Measurements from ENCODE around the gene ARHGAP45.

ARHGAP45 gene

GRCh38 chr19:1070931-1071791, 4.2 kb downstream of the ARHGAP45 start:
- no peak for DNase-seq

- no peak for DNase-seq
Observed at GRCh38 chr19:1072371-1073015, 5.5 kb downstream of the ARHGAP45 start.

GRCh38 chr19:1073063-1073955, 6.3 kb downstream of the ARHGAP45 start:
- DNase-seq = no peak

GRCh38 chr19:1073956-1074517, 7.1 kb downstream of the ARHGAP45 start:
- no peak for DNase-seq

GRCh38 chr19:1074544-1075283, 7.7 kb downstream of the ARHGAP45 start:
- DNase-seq = peak; percentile 52 to 85

- no peak for DNase-seq
Observed at GRCh38 chr19:1076046-1076386, 9.0 kb downstream of the ARHGAP45 start.

- no peak for DNase-seq
Observed at GRCh38 chr19:1076951-1077350, 10.0 kb downstream of the ARHGAP45 start.

GRCh38 chr19:1079566-1080111, 12.7 kb downstream of the ARHGAP45 start:
- no peak for DNase-seq

GRCh38 chr19:1080360-1081161, 13.6 kb downstream of the ARHGAP45 start:
- no peak for DNase-seq

GRCh38 chr19:1081301-1082164, 14.6 kb downstream of the ARHGAP45 start:
- DNase-seq = no peak

GRCh38 chr19:1082165-1082927, 15.4 kb downstream of the ARHGAP45 start:
- DNase-seq = no peak

GRCh38 chr19:1082928-1083816, 16.2 kb downstream of the ARHGAP45 start:
- no peak for DNase-seq

- no peak for DNase-seq
Observed at GRCh38 chr19:1084024-1084868, 17.3 kb downstream of the ARHGAP45 start.

- no peak for DNase-seq
Observed at GRCh38 chr19:1085053-1085658, 18.2 kb downstream of the ARHGAP45 start.

- no peak for DNase-seq
Observed at GRCh38 chr19:1085676-1086442, 18.9 kb downstream of the ARHGAP45 start.

- no peak for DNase-seq
Observed at GRCh38 chr19:1086613-1087012, 19.6 kb downstream of the ARHGAP45 start.

Data from SW 1271 (cell line).